ENCODE data around the gene ITPA. TPM values are rescaled to one million over a fixed set of nuclear protein-coding genes. Genes with fewer than 3 reads are reported as not detected.
A peak's percentile ranks its signal among the peaks of the same experiment; 100 is the strongest.

Gene ITPA
- total and polyA plus RNA-seq, 12 donors, result 15.8 to 53.6 (median 22.9) TPM

GRCh38 chr20:3218307-3218988, 9.2 kb downstream of the ITPA start:
- WGBS, 2 donors, result 19 to 20% methylated on average over 30 of the region's 30 CpGs
- Histone ChIP-seq H3K4me3 (peak overlapping the region in 1 of 10 donors; percentile 15), H3K9me3 (no peaks in the 10 kb centered on the region), H3K4me1 (peaks cover 0 to 20% (median 7%) of the 10 kb centered on the region in 9 donors), H3K27ac (no peak overlapping the region), H3K36me3 (peaks cover 0 to 91% (median 15%) of the 10 kb centered on the region in 9 donors), H3K27me3 (no peaks in the 10 kb centered on the region)
- intact Hi-C loops (cut with DNase I), result loop anchor here in 5 of 10 donors (1.0 to 10.0 kb wide), 4 partner anchors 59 to 99 kb away; no protein-coding TSS in a partner anchor
- peak; percentile 73 to 96 (median 94) for TF ChIP-seq CTCF (IDR thresholded peaks at IDR 0.05)
- peak; percentile 48 to 72 for DNase-seq
- peak; percentile 53 to 82 (median 72) for ATAC-seq

GRCh38 chr20:3221398-3222226, 12.3 kb downstream of the ITPA start:
- ATAC-seq (no peak), DNase-seq (no peak)
- no peak for TF ChIP-seq CTCF (IDR thresholded peaks at IDR 0.05)
- 88 to 94% methylated on average over 18 of the region's 18 CpGs for WGBS, 2 donors
- intact Hi-C loops (cut with DNase I), result loop anchor here in 4 of 10 donors (5.0 to 10.0 kb wide), 3 partner anchors 63 to 96 kb away; no protein-coding TSS in a partner anchor
- H3K4me3 ChIP-seq, result no peak overlapping the region
- H3K27ac ChIP-seq, result no peak overlapping the region
- H3K36me3 ChIP-seq, result peaks cover 0 to 69% (median 15%) of the 10 kb centered on the region in 9 donors
- no peaks in the 10 kb centered on the region for H3K27me3 ChIP-seq
- H3K4me1 ChIP-seq, result peaks cover 0 to 21% (median 7%) of the 10 kb centered on the region in 9 donors
- no peaks in the 10 kb centered on the region for H3K9me3 ChIP-seq

GRCh38 chr20:3222635-3223600, 13.6 kb downstream of the ITPA start:
- Histone ChIP-seq H3K27me3 (no peaks in the 10 kb centered on the region), H3K4me1 (peaks cover 0 to 21% (median 7%) of the 10 kb centered on the region in 9 donors), H3K27ac (no peak overlapping the region), H3K4me3 (no peak overlapping the region), H3K9me3 (no peaks in the 10 kb centered on the region), H3K36me3 (peaks cover 0 to 62% (median 9%) of the 10 kb centered on the region in 9 donors)
- ATAC-seq (peak in 7 of 8 donors; percentile 38 to 89 (median 85)), DNase-seq (peak; percentile 56 to 67)
- no peak for TF ChIP-seq CTCF (IDR thresholded peaks at IDR 0.05)
- WGBS, 2 donors, result 65 to 66% methylated on average over 25 of the region's 25 CpGs
- intact Hi-C loops (cut with DNase I), result loop anchor here in 4 of 10 donors (5.0 to 10.0 kb wide), 3 partner anchors 62 to 94 kb away; no protein-coding TSS in a partner anchor

Measured in heart right ventricle (tissue), 16 donors.